Sciatic nerve (tissue), 2 donors: ENCODE results near the gene GJA9. TPM values are rescaled to one million over a fixed set of nuclear protein-coding genes. Genes with fewer than 3 reads are reported as not detected.
A peak's percentile ranks its signal among the peaks of the same experiment; 100 is the strongest.
"Not testable (repeated sequence)": the region's sequence is repeated elsewhere in the genome, so short reads cannot be mapped to it uniquely, and the experiment has no call there.

Experiments
- ATAC-seq: fragments of 200-7000 bp; cut with Tn5 transposase; one replicate; pipeline ENCODE4 v1.9.1; 2020; ENCODE audit warnings: mild to moderate bottlenecking, moderate library complexity
- DNase-seq: peaks from one replicate; pipeline ENCODE4 v3.0.0-alpha.2; 2020; ENCODE audit warnings: low spot score
- intact Hi-C: fragments of 100-400 bp; cut with DNase I; formaldehyde crosslinking; loops from one replicate; pipeline ENCODE4 v1.14.2; 2022
- total RNA-seq: library from RNA; stranded (reverse); fragmentation: NEBNext Ultra II Directional; extraction: Animal tissue kit (Norgen Biotek cat#: 25700); gene quantifications from one replicate; pipeline ENCODE4 v1.2.1, GENCODE V29; 2021
- donor health status: DM: no; HTN: no; CAD: no.
- donor health status: DM: no; HTN: no; CAD: no.

Gene GJA9
- total RNA-seq, 1 donor from 2014 or later: not detected

GRCh38 chr1:38836316-38836715, 45.1 kb downstream of the GJA9 start:
- intact Hi-C loops, ATAC-seq: not testable (repeated sequence)

GRCh38 chr1:38834937-38835827, 46.2 kb downstream of the GJA9 start:
- DNase-seq (no peak), ATAC-seq (peak; percentile 86)
- intact Hi-C loops: no loop called here

More at GRCh38 chr1:38836316-38836715, 45.1 kb downstream of the GJA9 start:
- DNase-seq: not testable (repeated sequence)

GRCh38 chr1:38834221-38834782, 47.1 kb downstream of the GJA9 start:
- DNase-seq (no peak), ATAC-seq (no peak)
- intact Hi-C loops: no loop called here

- no peak for DNase-seq
- intact Hi-C loops: no loop called here
- ATAC-seq: no peak
Measured at GRCh38 chr1:38833146-38833545, 48.2 kb downstream of the GJA9 start.

GRCh38 chr1:38832370-38832734, 49.0 kb downstream of the GJA9 start:
- intact Hi-C loops: no loop called here
- no peak for ATAC-seq
- no peak for DNase-seq

GRCh38 chr1:38831731-38832369, 49.5 kb downstream of the GJA9 start:
- intact Hi-C loops: no loop called here
- no peak for ATAC-seq

GRCh38 chr1:38829368-38829767, 52.0 kb downstream of the GJA9 start:
- intact Hi-C loops: no loop called here
- ATAC-seq (no peak), DNase-seq (no peak)

More at GRCh38 chr1:38831731-38832369, 49.5 kb downstream of the GJA9 start:
- DNase-seq: no peak

- no peak for ATAC-seq
- intact Hi-C loops: no loop called here
- DNase-seq: no peak
Measured at GRCh38 chr1:38827318-38827717, 54.1 kb downstream of the GJA9 start.

GRCh38 chr1:38826886-38827285, 54.5 kb downstream of the GJA9 start:
- DNase-seq (no peak), ATAC-seq (no peak)
- intact Hi-C loops: no loop called here

GRCh38 chr1:38826262-38826661, 55.1 kb downstream of the GJA9 start:
- intact Hi-C loops: no loop called here
- ATAC-seq (no peak), DNase-seq (no peak)

Other genes with a start within 250 kb of the GJA9 start
- 28.3 TPM for gene RRAGC, start 21.8 kb downstream of the GJA9 start, total RNA-seq
- gene MYCBP, start 8.2 kb downstream of the GJA9 start, total RNA-seq: 6.5 TPM
- 0.22 TPM for gene RHBDL2, start 60.2 kb upstream of the GJA9 start, total RNA-seq
- 44.2 TPM for gene AKIRIN1, start 109.7 kb upstream of the GJA9 start, total RNA-seq
- gene NDUFS5, start 144.8 kb upstream of the GJA9 start, total RNA-seq: 149 TPM